PC-3 (cell line): ENCODE measurements around the gene NIM1K. TPM values are rescaled to one million over a fixed set of nuclear protein-coding genes. Genes with fewer than 3 reads are reported as not detected.
A peak's percentile ranks its signal among the peaks of the same experiment; 100 is the strongest.

Experiments
- ATAC-seq: fragments of 200-7000 bp; cut with Tn5 transposase; 2 replicates; pipeline ENCODE4 v1.9.1; 2020; ENCODE audit warnings: mild to moderate bottlenecking, moderate library complexity
- BruUV-seq: library from RNA; stranded (reverse); fragments of 400-500 nt; replicated peaks from 2 replicates; lab custom pipeline; 2021; lab: Mats Ljungman, UMichigan
- CTCF ChIA-PET: fragments of 300-600 bp; sonication (Branson Sonifier 250); formaldehyde crosslinking; loops from one replicate; lab custom pipeline; 2022; ENCODE audit warnings: antibody characterized with exemption; lab: Charles Lee
- POLR2A ChIA-PET: fragments of 300-600 bp; sonication (Branson Sonifier 250); formaldehyde crosslinking; loops from one replicate; lab custom pipeline; 2022; ENCODE audit warnings: antibody characterized with exemption; ENCODE audit not compliant: unreplicated experiment; lab: Charles Lee
- DNase-seq: peaks from one replicate; pipeline ENCODE4 v3.0.0-alpha.2; 2015
- H2AFZ ChIP-seq: fragments of 300-600 bp; sonication (generic); 2 replicates; pipeline ENCODE4 v1.6.0; 2016; ENCODE audit warnings: antibody characterized with exemption, low read length
- H3F3A ChIP-seq: fragments of 300-600 bp; sonication (generic); one replicate; pipeline ENCODE4 v1.6.0; 2017; ENCODE audit warnings: antibody characterized with exemption, low read length, control low read depth, mild to moderate bottlenecking; ENCODE audit not compliant: unreplicated experiment
- H3K27ac ChIP-seq: fragments of 300-600 bp; sonication (generic); 2 replicates; pipeline ENCODE4 v1.5.1; 2016; ENCODE audit warnings: mild to moderate bottlenecking, low read length
- H3K27me3 ChIP-seq: fragments of 300-600 bp; sonication (generic); 2 replicates; pipeline ENCODE4 v1.6.1; 2016; ENCODE audit warnings: low read length, mixed read lengths
- H3K36me3 ChIP-seq: fragments of 300-600 bp; sonication (generic); 2 replicates; pipeline ENCODE4 v1.6.1; 2016; ENCODE audit warnings: low read depth, mixed run types, low read length, mixed read lengths
- H3K4me1 ChIP-seq: fragments of 300-600 bp; sonication (generic); 2 replicates; pipeline ENCODE4 v1.5.1; 2016; ENCODE audit warnings: low read length; ENCODE audit not compliant: insufficient read depth
- H3K4me2 ChIP-seq: fragments of 300-600 bp; sonication (generic); 2 replicates; pipeline ENCODE4 v1.6.0; 2016; ENCODE audit warnings: low read length
- H3K4me3 ChIP-seq: fragments of 300-600 bp; sonication (generic); 2 replicates; pipeline ENCODE4 v1.5.1; 2016; ENCODE audit warnings: mild to moderate bottlenecking, low read length, mixed read lengths
- H3K79me2 ChIP-seq: fragments of 300-600 bp; sonication (generic); 2 replicates; pipeline ENCODE4 v1.6.1; 2017; ENCODE audit warnings: low read length, mixed read lengths
- H3K9ac ChIP-seq: fragments of 300-600 bp; sonication (generic); 2 replicates; pipeline ENCODE4 v1.6.0; 2016; ENCODE audit warnings: mild to moderate bottlenecking, low read length
- H3K9me2 ChIP-seq: fragments of 300-600 bp; sonication (generic); replicated peaks from 2 replicates; pipeline ENCODE4 v1.6.1; 2016; ENCODE audit warnings: mixed run types, low read length, mixed read lengths
- H3K9me3 ChIP-seq: fragments of 300-600 bp; sonication (generic); 2 replicates; pipeline ENCODE4 v1.6.1; 2016; ENCODE audit warnings: low read length, mixed read lengths
- H4K20me1 ChIP-seq: fragments of 300-600 bp; sonication (generic); 2 replicates; pipeline ENCODE4 v1.6.1; 2016; ENCODE audit warnings: low read length, mixed read lengths
- CTCF ChIP-seq: fragments of 300-600 bp; sonication (generic); conservative IDR thresholded peaks from 2 replicates; pipeline ENCODE4 v1.5.1; 2017; ENCODE audit warnings: antibody characterized with exemption, low read depth, mild to moderate bottlenecking, low read length
- EZH2 ChIP-seq: fragments of 300-600 bp; sonication (generic); IDR thresholded peaks from one replicate; pipeline ENCODE4 v1.6.1; 2017; ENCODE audit warnings: antibody characterized with exemption, mild to moderate bottlenecking, low read length; ENCODE audit not compliant: unreplicated experiment
- EZH2phosphoT487 ChIP-seq: fragments of 300-600 bp; sonication (generic); IDR thresholded peaks from 2 replicates; pipeline ENCODE4 v1.6.1; 2018; ENCODE audit warnings: mild to moderate bottlenecking, antibody characterized with exemption, low read length, borderline replicate concordance
- intact Hi-C: fragments of 100-400 bp; cut with micrococcal nuclease; formaldehyde crosslinking; loops from 2 replicates; pipeline ENCODE4 v1.9.0; 2023
- total RNA-seq: library from RNA; depleted of rRNA; stranded (reverse); fragments of >200 nt; gene quantifications from 2 replicates; pipeline ENCODE4 v1.2.3, GENCODE V29; 2014

NIM1K gene
- total RNA-seq, 1 experiment from 2014 or later = 0.26 TPM

DNA sequence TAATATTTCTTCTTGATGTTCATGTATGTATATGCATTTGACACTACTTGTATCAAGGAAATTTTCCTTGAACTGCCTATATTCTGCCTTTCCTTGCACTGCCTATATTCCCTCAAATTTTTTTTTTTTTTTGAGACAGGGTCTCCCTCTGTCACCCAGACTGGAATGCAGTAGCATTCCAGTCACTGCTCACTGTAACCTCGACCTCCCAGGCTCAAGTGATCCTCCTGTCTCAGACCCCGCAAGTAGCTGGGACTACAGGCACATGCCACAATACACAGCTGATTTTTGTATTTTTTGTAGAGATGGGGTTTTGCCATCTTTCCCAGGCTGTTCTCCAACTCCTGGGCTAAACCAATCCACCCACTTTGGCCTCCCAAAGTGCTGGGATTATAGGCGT, 117.1 kb downstream of the NIM1K start:
- H3K9ac ChIP-seq = no peak overlapping the region
- peaks cover 37% of the 10 kb centered on the region for H3K4me1 ChIP-seq
- H3K36me3 ChIP-seq = peaks cover 4% of the 10 kb centered on the region; the same call in 1 of the 2 replicates
- no peaks in the 10 kb centered on the region for H3K27me3 ChIP-seq
- H3K79me2 ChIP-seq = peaks cover 86% of the 10 kb centered on the region
- H4K20me1 ChIP-seq = peaks cover 43% of the 10 kb centered on the region
- no peak overlapping the region for H3K27ac ChIP-seq
- no TSS peak for BruUV-seq
- TF ChIP-seq CTCF (no peak), EZH2phosphoT487 (no peak), EZH2 (no peak)
- POLR2A ChIA-PET = no interaction called here
- ATAC-seq = no peak
- no peaks in the 10 kb centered on the region for H3K9me2 ChIP-seq
- peak overlapping the region; percentile 37 for H3K4me2 ChIP-seq
- peaks cover 4% of the 10 kb centered on the region for H3F3A ChIP-seq
- no peak overlapping the region for H2AFZ ChIP-seq
- no peak for DNase-seq
- intact Hi-C loops = loop anchor here (5.0 kb wide), 1 partner anchor 187 kb away; the partner anchor contains the start of gene ZNF131
- CTCF ChIA-PET = no interaction called here
- no peaks in the 10 kb centered on the region for H3K9me3 ChIP-seq
- no peak overlapping the region for H3K4me3 ChIP-seq

GRCh38 chr5:43309637-43310036, 117.6 kb downstream of the NIM1K start:
- Histone ChIP-seq H3K9me2 (no peaks in the 10 kb centered on the region), H3K4me2 (peak overlapping the region; percentile 37), H2AFZ (no peak overlapping the region), H3K4me1 (peaks cover 42% of the 10 kb centered on the region), H3K9me3 (no peaks in the 10 kb centered on the region), H3K9ac (no peak overlapping the region), H3K27ac (no peak overlapping the region), H3K79me2 (peaks cover 81% of the 10 kb centered on the region), H3K4me3 (peak overlapping the region; percentile 9), H3F3A (peaks cover 9% of the 10 kb centered on the region), H4K20me1 (peaks cover 39% of the 10 kb centered on the region), H3K36me3 (no peaks in the 10 kb centered on the region), H3K27me3 (no peaks in the 10 kb centered on the region)
- BruUV-seq = no TSS peak
- ChIA-PET POLR2A (no interaction called here), CTCF (no interaction called here)
- DNase-seq (peak; percentile 58), ATAC-seq (no peak)
- intact Hi-C loops = loop anchor here (5.0 kb wide), 2 partner anchors 117 to 187 kb away; partner anchors contain the start of genes NIM1K and ZNF131
- TF ChIP-seq EZH2phosphoT487 (no peak), EZH2 (no peak), CTCF (no peak)

GRCh38 chr5:43312076-43312661, 120.1 kb downstream of the NIM1K start:
- Histone ChIP-seq H3K9me3 (no peaks in the 10 kb centered on the region), H3K36me3 (no peaks in the 10 kb centered on the region), H2AFZ (no peak overlapping the region), H3K4me1 (peaks cover 64% of the 10 kb centered on the region), H3K79me2 (peaks cover 61% of the 10 kb centered on the region), H3K27ac (no peak overlapping the region), H3K4me2 (peak overlapping the region; percentile 85), H3F3A (peaks cover 17% of the 10 kb centered on the region), H4K20me1 (peaks cover 32% of the 10 kb centered on the region), H3K9ac (peak overlapping the region; percentile 90), H3K4me3 (peak overlapping the region; percentile 93), H3K9me2 (no peaks in the 10 kb centered on the region), H3K27me3 (no peaks in the 10 kb centered on the region)
- TF ChIP-seq CTCF = no peak
- TF ChIP-seq EZH2 = no peak
- TF ChIP-seq EZH2phosphoT487 = no peak
- intact Hi-C loops = loop anchor here (5.0 kb wide), 1 partner anchor 120 kb away; the partner anchor contains the start of gene NIM1K
- POLR2A ChIA-PET = no interaction called here
- no peak for ATAC-seq
- BruUV-seq = TSS peak; percentile 32
- DNase-seq = no peak
- CTCF ChIA-PET = interaction anchor here (0.5 to 1.0 kb wide), 2 partner anchors 40 to 172 kb away, joined by 4 to 6 read pairs; partner anchors contain the start of gene TMEM267
